ENCODE data around the gene AKR1C2.
"Not testable (repeated sequence)": the region's sequence is repeated elsewhere in the genome, so short reads cannot be mapped to it uniquely, and the experiment has no call there.

- not testable (repeated sequence) for TF ChIP-seq CTCF (IDR thresholded peaks at IDR 0.05; ENCODE audit: low read depth, low read length, poor library complexity, severe bottlenecking); EZH2phosphoT487 (IDR thresholded peaks at IDR 0.05; ENCODE audit: borderline replicate concordance, low read length)
Measured at GRCh38 chr10:4943416-4943815, 60.2 kb downstream of the AKR1C2 start.

Data from DOHH2 (cell line).